GF-D8 (cell line): ENCODE measurements around the gene CEP192.
A peak's percentile ranks its signal among the peaks of the same experiment; 100 is the strongest.
"Not testable (repeated sequence)": the region's sequence is repeated elsewhere in the genome, so short reads cannot be mapped to it uniquely, and the experiment has no call there.

ENCODE experiments used
- DNase-seq: peaks from one replicate; lab custom pipeline; 2025; lab: John Stamatoyannopoulos, UW

The CEP192 gene

DNA sequence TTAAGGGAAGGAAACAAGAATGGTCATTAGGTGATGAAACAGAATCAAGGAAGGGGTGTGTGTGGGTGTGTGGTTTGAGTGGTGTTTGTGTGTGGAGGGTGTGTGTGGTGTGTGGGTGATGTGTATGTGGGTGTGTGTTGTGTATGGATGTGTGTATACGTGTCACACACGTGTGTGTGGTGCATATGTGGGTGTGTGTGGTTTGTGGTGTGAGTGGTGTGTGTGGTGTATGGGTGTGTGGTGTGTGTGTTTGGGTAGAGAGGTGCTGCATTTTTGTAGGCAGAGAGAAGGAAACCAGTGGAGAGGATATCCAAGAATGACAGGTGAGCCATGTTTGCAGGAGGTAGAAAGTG, 1.1 kb upstream of the CEP192 start:
- peak; percentile 80 for DNase-seq

DNA sequence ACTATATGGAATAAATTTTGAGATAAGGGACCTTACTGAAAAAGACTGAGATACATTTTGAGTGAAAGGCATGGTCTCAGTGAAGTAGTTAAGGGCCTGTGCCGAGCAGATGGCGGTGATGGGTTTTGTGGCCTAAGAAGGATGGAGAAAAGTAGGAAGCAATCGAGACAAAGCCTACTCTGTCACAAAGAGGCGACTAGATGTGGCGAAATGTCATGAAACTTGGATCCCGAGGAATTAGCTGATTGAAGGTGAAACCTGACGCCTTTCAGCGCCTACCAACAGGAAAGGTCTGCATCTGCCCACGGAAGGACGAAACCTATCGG, 558 bp upstream of the CEP192 start:
- DNase-seq, result peak; percentile 67

DNA sequence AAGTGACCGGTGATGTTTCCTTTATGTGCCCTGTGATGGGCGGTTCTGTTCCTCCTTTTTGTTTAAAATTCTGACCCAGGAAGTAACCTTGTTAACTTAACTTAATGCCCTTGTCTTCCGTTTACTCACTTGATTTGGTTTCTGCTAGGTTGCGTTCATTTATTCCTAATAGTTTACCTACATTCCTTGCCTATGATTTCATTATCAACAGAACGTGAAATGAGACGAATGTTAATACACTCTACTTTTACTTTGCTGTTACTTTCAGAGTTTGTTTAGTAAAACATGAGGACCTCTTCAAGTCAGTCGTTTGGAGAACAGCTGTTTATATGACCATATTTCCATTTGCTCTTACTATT, 638 bp downstream of the CEP192 start:
- DNase-seq, result peak; percentile 68

DNA sequence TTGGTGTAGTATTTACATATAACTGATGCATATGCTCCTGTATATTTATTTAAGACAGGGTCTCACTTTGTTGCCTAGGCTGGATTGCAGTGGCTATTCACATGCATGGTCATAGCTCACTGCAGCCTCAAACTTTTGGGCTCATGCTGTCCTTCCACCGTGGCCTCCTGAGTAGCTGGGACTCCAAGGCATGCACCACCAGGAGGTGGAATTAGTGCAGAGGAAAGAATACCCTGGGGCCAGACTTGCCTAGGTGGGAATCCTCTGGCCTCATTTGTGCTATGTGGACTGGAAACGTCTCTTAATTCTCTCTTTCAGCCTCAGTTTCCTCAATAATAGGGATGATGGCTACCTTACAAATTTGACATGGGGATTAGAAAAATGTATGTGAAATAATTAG, 2.3 kb downstream of the CEP192 start:
- no peak for DNase-seq

DNA sequence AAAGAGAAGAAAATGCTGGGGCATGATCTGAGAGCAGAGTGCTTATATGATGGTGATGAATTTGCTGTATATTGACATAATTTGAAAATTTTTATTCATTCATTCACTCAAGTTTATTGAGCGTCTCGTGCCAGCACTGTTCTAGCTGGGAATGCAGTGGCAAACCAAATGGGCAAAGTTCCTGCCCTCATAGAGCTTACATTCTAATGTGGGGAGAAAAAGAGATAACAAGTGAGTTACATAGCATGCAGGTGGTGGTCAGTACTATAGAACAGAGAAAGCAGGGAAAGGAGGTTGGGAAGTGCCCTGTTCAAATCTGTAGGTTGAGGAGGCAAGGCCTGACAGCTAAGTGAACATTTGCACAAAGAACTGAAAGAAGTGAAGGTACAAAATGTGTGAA, 4.3 kb downstream of the CEP192 start:
- no peak for DNase-seq

DNA sequence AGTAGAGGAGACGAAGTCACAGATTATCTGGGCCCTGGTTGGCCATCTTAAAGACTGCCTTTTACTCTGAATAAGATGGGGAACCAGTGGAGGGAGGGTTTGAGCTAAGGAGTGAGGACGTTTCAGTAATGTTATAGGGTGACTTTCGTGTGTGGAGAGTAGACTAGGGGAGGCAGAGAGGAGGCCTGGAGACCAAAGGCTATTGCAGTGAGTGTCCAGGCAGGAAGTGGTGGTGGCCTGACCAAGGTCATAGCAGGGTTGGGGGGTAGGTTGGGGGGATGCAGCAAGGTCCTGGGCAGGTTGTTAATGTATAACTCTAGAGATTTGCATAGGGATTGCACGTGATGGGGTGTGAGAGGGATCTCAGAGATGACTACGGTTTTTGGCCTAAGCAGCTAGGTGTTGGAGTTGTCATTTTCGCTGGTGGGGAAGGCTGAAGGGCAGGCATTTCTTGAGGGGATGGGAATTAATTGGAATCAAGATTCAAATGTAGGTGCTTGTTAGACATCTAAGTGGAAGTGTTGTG, 4.9 kb downstream of the CEP192 start:
- no peak for DNase-seq

DNA sequence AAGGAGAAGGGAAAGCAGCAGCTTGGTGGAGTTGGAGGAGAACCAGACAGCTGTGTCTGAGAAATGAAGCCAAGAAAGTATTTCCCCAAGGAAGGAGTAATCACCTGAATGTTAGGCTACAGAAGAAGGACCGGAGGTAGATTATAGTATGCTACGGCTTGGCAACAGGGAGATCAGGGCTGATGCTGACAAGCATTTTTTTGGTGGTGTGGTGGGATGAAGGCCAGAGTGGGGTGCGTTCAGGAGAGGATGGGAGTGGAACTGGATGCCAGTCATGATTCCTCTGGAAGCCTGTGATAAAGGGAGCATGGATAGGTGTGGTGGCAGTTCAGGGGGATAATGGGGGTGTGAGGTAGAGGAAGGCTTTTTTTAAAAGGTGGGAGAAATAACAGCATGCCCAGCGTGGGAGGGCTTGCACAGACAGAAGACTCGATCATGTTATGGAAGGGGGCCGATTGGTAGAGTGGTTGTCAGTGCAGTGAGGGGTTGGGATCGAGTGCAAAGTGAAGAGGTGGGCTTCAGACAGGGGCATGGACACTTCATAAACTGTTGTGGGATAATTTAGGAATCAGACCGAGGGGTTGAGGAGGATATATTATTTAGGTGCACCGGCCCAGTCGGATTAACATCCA, 5.6 kb downstream of the CEP192 start:
- DNase-seq, result no peak

DNA sequence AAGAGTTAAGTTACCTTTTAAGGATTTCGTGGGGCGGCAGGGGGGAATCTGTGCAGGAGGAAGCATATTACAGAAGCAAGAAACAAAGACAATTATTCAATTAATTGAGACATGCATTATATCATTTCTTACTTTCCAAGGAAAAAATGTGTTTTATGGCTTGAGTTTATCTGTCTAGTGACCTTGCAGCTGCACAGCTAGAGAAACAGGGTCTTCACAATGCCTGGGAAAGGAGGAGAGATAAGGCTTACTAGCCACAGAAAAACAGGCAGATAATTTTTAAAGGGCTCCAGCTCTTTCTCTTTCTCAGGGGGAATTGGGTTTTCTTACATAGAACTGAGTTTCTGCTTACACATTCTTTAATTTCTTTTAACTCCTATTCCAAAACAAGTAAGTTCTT, 6.2 kb downstream of the CEP192 start:
- not testable (repeated sequence) for DNase-seq

DNA sequence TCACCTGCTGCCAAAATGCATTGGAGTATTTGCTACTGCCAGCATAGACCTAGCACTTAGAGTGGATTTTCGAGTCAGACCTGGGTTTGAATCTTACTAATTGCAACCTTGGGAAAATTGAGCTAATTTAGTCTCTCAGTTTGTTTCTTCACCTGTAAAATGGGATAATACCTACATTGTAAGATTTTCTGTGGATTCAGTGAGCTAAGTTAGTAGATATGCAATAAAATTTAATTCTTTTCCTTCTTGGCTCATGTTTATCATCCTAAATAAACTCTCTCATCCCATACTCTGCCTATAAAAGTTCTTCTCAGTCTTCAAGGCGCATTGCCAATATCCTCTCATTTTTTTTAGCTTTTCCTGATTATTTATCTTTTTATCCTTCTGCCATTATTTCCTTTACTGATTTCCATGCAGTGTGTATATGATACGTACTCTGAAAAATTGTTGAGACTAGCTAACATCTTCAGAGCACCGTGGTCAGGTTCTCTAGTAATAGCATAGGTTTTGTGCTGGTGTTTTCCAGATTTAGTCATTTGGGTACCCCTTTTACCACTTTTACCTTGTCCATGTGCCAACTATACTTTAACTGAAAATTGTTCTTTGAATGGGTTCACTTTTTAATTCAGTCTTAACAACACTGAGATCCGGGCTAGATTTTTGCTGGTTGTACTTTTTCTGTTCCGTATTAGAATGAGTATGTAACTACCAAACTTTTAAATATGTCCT, 7.3 kb downstream of the CEP192 start:
- DNase-seq, result no peak

DNA sequence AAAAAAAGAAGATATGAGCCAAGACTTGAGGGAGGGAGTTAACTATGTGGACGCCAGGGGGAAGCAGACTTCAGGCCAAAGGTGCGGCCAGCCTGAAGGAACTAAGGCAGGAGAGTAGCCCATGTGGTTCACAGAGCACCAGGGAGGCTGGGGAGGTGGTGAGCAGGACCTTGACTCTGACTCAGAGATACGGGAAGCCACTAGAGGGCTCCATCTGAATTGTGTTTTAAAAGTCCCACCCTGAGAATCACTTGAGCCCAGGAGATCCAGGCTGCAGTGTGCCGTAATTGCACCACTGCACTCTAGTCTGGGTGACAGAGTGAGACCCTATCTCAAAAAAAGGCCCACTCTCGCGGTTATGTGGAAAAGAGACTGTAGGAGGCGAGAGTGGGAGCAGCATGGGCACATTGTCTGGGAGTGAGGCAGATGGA, 12.3 kb downstream of the CEP192 start:
- no peak for DNase-seq

DNA sequence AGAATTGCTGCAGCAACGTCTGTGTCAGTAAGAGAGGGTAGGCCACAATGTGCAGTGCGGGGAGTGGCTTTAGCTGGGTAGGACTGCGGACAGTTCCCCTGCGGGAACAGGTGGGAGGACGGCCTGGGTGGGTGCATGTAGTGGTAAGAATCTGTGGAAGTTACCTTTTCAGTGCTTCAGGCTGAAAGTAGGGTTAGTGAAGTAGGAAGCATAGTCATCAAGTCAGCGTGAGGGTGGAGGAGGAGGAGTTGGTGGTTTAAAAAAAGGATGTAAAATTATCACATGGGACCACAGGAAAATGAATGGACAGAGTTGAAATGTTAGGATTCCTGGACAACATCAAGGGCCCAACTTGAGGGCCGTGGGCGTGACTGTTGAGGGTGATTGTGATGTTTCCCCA, 13.2 kb downstream of the CEP192 start:
- DNase-seq, result no peak

DNA sequence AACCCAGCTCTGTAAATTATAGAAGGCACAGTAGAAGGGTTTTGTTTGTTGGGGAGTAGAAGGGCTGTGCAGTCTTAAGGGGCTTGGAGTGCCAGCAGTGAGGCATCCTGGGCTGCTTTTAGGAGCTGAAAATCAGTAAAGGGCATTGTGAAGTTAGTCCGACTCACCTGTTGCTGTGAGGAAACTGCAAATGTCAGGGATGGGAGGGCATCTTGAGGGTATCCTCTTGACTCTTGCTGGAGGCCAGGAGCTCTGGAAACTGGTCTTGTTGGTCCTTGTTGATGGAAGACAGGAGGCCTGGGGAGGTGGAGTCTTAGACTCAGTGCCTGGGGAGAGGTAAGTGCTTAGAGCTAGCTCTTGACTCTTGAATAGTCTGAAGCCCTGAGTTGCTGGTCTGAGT, 14.1 kb downstream of the CEP192 start:
- no peak for DNase-seq

DNA sequence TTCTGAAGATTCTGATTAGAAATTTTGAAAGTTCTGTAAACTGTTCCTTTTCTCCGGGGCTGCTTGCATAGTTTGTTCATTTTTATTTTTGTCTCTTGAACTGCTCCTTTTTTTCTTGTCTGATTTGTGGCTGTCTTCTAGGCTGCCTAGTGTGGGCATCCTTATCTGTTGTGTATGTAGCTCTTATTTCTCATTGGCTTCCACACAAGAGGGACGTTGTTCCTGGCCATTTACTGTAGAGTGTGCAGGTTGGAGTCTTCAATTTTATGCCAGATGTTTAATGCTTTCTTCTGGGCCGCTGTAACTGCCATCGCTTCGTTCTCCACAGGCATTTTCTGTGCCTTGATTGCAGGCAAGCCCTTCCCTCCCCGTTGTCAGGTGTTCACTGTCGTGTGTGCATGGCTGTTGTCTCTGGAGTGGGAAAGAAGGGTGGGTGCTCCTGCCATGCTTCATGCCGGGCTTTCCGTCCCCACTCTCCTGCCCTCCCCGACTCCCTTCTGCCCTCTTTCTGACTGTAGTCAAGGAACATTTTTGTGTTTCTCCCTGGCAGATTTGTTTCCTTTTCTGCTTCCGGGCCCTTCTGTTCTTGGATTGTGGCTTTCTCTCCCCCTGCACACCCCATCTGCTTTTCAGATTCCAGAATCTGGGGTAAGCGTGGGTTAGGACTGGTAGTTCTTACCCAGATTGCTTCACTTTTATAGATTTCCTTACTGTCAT, 15.5 kb downstream of the CEP192 start:
- no peak for DNase-seq

DNA sequence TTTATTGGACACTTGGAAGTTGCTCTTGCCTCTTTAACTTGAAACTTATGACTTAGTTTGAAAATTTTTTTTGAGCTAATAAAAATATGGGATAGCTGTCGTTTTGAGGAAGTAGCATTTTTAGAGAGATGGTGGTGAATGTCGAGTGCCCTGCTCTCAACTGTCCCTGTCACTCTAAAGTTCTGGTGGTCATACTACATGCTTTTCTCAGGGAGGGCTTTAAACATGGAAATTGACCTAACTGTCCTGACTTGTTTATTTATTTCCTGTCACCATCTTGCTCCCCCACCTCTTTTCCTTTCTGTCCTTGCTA, 16.0 kb downstream of the CEP192 start:
- peak; percentile 31 for DNase-seq

DNA sequence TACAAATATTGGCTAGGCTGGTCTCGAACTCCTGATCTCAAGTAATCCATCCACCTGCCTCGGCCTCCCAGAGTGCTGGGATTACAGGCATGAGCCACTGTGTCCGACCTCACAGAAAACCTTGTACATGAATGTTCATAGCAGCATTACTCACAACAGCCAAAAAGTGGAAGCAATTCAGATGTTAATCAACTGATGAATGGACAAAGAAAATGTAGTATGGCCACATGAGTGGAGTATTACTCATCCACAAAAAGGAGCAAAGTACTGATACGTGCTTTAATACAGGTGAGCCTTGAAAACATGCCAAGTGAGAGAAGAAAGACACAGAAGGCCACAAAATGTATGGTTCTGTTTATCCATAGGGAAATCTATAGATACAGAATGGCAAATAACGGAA, 20.6 kb downstream of the CEP192 start:
- no peak for DNase-seq

DNA sequence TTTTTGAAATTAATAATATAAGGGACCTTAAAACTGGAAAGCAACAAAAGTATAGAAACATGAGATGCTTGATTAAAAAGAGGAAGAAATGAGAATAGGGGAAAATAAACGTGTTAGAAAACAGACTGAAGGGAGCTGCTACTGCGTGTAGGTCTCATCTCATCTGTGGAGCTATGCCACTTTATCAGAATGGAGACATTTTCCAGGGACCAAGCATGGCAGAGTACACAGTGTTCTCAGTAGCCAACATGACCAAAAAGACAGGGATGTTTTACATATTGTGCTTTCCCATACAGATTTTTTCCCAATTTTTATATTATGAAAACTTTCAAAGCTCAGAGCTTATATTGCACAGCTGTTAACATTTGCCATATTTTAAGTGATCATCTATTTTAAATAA, 23.1 kb downstream of the CEP192 start:
- DNase-seq, result no peak

DNA sequence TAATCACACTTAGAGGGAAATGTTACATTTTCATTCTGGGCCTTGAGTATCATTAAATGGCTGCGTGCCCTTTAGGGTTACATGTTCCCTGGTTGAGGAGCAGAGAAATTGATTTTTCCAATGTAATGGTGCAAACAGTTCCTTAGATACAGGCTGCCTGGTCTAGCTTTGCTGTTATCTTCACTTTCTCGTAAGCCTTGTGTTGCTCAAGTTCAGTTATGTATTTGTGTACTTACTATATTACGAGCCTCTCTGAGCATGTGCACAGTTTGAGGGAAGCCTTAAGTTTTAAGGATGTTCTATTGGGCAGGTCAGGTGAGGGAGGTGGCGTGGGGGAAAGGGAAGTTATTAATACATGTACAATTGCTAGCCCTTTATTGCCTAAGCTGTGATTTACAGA, 23.7 kb downstream of the CEP192 start:
- DNase-seq, result no peak

DNA sequence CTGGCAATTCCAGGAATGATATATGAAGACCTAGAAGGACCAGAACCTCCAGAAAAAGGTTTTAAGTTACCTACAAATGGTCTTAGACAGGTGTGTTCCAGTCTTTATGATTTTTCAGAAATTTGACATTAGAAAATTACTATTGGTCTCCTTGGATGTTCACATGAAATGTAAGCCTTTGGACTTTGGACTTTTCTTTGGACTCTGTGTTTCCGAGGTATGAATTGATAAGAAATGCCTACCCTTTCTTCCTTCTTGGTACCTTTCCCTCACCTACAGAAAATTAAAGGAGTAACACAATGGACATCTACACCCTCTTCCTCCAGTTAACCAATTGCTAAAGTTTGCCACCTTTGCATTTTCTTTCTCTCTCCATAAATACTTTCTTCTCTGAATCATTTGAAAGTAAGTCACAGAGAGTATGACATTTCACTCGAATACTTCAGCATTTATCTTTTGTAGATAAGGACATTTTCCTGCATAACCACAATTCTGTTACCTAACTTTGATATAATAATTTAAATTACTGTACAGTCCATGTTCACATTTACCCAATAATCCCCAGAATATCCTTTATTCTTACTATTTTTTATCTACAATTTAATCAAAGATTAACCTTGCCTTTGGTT, 26.2 kb downstream of the CEP192 start:
- DNase-seq, result no peak

DNA sequence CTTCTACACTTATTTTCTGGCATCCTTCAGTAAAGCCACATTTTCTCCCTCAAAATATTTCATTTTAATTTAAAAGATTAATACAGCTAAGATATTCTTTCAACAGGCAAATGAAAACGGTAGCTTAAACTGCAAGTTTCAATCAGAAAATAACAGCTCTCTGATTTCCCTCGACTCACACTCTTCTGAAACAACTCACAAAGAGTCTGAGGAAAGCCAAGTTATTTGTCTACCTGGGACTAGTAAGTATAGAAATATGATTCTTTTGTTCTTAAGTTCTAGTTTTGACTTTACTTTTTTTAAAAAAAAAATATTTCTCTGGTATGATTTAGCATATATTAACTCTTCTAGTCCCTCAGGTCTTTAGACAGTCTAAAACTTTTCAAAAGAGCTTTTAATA, 27.2 kb downstream of the CEP192 start:
- DNase-seq, result no peak

DNA sequence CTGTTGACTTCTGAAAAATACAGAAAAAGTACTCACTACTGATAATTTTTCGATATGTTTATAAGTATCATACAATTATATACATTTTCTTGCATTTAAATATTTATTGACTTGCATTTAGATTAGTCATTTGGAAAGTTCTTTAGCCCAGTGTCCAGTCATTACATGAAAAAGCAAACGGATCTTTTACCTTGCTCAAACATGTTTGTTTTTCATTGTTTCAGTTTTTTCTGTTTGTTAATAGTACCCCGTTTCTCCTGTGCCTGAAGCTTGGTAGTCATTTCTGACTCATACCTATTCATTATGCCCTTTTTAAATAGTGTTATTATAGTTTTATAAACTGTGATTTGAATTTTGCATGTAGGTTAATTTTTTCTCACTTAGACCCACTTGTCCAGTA, 28.1 kb downstream of the CEP192 start:
- no peak for DNase-seq

DNA sequence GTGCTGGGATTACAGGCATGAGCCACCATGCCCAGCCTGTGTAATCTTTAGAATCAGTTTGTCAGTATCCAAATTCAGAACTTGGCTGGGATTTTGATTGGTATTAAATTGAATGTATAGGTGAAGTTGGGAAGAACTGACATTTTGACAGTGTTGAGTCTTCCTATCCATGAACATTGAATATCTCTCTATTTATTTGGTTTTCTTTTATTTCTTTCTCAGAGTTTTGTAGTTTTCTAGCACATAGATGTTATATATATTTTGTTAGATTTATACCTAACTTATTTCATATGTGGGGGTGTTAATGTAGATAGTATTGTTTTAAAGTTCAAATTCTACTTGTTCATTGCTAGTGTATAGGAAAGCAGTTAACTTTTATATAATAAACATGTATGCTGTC, 31.5 kb downstream of the CEP192 start:
- DNase-seq, result no peak

DNA sequence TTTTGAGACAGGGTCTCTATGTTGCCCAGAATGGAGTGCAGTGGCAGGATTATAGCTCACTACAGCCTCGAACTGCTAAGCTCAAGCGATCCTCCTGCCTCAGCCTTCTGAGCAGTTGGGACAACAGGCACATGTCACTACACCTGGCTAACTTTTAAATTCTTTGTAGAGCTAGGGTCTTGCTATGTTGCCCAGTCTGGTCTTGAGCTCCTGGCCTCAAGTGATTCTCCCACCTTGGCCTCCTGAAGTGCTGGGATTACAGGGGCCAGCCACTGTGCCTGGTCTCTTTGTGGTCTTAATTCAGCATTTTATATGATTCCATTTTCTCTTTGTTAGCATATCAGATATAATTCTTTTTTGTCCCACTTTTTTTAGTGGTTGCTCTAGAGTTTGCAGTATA, 34.1 kb downstream of the CEP192 start:
- no peak for DNase-seq

DNA sequence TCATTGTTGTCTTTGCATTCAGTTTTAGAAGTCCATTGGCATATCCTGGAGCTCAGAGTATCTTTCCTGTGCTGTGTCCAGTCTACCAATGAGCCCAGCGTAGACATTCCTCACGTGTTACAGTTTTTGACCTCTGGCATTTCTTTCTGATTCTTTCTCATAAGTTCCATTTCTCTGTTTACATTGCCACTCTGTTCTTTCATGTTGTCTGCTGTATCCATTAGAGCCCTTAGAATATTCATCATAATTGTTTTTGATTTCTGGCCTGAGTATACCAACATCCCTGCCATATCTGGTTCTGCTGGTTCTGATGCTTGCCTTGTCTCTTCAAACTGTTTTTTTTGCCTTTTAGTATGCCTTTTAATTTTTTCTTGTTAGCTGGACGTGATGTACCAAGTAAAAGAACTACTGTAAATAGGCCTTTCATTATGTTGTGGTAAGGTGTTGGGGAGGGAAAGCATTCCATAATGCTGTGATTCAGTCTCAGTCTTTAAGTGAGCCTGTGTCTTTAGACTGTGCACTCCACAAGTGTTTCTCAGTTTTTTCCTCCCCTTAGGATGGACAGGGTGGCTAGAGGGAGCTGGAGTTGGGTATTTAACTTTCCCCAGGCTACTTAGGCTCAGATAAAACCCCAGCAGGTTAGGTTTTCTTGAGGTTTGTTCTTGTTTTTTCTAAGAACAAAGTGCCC, 35.6 kb downstream of the CEP192 start:
- DNase-seq, result no peak
